Measurements from ENCODE around the gene PRAC1.

GRCh38 chr17:48740537-48740936, 18.2 kb upstream of the PRAC1 start:
- TF ChIP-seq, protein P1, sequence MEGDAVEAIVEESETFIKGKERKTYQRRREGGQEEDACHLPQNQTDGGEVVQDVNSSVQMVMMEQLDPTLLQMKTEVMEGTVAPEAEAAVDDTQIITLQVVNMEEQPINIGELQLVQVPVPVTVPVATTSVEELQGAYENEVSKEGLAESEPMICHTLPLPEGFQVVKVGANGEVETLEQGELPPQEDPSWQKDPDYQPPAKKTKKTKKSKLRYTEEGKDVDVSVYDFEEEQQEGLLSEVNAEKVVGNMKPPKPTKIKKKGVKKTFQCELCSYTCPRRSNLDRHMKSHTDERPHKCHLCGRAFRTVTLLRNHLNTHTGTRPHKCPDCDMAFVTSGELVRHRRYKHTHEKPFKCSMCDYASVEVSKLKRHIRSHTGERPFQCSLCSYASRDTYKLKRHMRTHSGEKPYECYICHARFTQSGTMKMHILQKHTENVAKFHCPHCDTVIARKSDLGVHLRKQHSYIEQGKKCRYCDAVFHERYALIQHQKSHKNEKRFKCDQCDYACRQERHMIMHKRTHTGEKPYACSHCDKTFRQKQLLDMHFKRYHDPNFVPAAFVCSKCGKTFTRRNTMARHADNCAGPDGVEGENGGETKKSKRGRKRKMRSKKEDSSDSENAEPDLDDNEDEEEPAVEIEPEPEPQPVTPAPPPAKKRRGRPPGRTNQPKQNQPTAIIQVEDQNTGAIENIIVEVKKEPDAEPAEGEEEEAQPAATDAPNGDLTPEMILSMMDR (IDR thresholded peaks at IDR 0.05): no peak
- TF ChIP-seq EZH2 (IDR thresholded peaks at IDR 0.05; ENCODE audit: borderline replicate concordance, insufficient read depth, low read depth, low read length, poor library complexity, severe bottlenecking): no peak
